Caco-2 (cell line): Measurements from ENCODE around the gene NLRP11. TPM values are rescaled to one million over a fixed set of nuclear protein-coding genes. Genes with fewer than 3 reads are reported as not detected.

Source experiments
- BruUV-seq: library from RNA; stranded (reverse); fragments of 400-500 nt; replicated peaks from 2 replicates; lab custom pipeline; 2021; lab: Mats Ljungman, UMichigan
- CTCF ChIA-PET: fragments of 300-600 bp; sonication (Branson Sonifier 250); formaldehyde crosslinking; loops from one replicate; lab custom pipeline; 2022; ENCODE audit warnings: antibody characterized with exemption; lab: Charles Lee
- POLR2A ChIA-PET: fragments of 300-600 bp; sonication (Branson Sonifier 250); formaldehyde crosslinking; loops from one replicate; lab custom pipeline; 2022; ENCODE audit warnings: antibody characterized with exemption; lab: Charles Lee
- DNase-seq, 2 experiments: peaks; one replicate each; pipeline versions ENCODE4 v3.0.0 to v3.0.0-alpha.2; 2020 to 2022
- H3K27me3 ChIP-seq: replicated peaks from 2 replicates; pipeline ENCODE4 v1.6.0; 2011; ENCODE audit warnings: low read length; ENCODE audit not compliant: control insufficient read depth, insufficient read depth
- H3K36me3 ChIP-seq: 2 replicates; pipeline ENCODE4 v1.5.1; 2011; ENCODE audit warnings: low read length; ENCODE audit not compliant: control insufficient read depth, insufficient read depth
- H3K4me1 ChIP-seq: fragments of 250-450 bp; sonication (Bioruptor Pico); 2 replicates; pipeline ENCODE4 v1.5.1; 2020; ENCODE audit warnings: mild to moderate bottlenecking
- H3K4me3 ChIP-seq: 2 replicates; pipeline ENCODE4 v1.5.1; 2011; ENCODE audit warnings: low read depth, mild to moderate bottlenecking, control low read depth, low read length
- H3K9me3 ChIP-seq: fragments of 250-450 bp; sonication (Bioruptor Pico); 2 replicates; pipeline ENCODE4 v1.5.1; 2020; ENCODE audit warnings: mild to moderate bottlenecking, moderate library complexity
- H3K27ac Mint-ChIP-seq: one replicate; pipeline ENCODE4 v1.8.0; 2022; ENCODE audit warnings: mixed read lengths; ENCODE audit not compliant: unreplicated experiment
- H3K27me3 Mint-ChIP-seq: one replicate; pipeline ENCODE4 v1.8.0; 2022; ENCODE audit warnings: mixed read lengths; ENCODE audit not compliant: insufficient read depth, unreplicated experiment
- H3K36me3 Mint-ChIP-seq: one replicate; pipeline ENCODE4 v1.8.0; 2022; ENCODE audit warnings: mild to moderate bottlenecking, mixed read lengths; ENCODE audit not compliant: insufficient read depth, unreplicated experiment
- H3K4me1 Mint-ChIP-seq: one replicate; pipeline ENCODE4 v1.8.0; 2022; ENCODE audit warnings: low read depth, mixed read lengths; ENCODE audit not compliant: unreplicated experiment
- H3K4me3 Mint-ChIP-seq: one replicate; pipeline ENCODE4 v1.8.0; 2022; ENCODE audit warnings: mild to moderate bottlenecking, moderate library complexity, mixed read lengths; ENCODE audit not compliant: unreplicated experiment
- H3K9me3 Mint-ChIP-seq: one replicate; pipeline ENCODE4 v1.8.0; 2022; ENCODE audit warnings: mixed read lengths; ENCODE audit not compliant: unreplicated experiment
- intact Hi-C: fragments of 100-400 bp; cut with micrococcal nuclease; formaldehyde crosslinking; loops from one replicate; pipeline ENCODE4 v1.10.0; 2022; ENCODE audit not compliant: unreplicated experiment
- total RNA-seq: library from RNA; stranded (reverse); gene quantifications from 2 replicates; pipeline ENCODE4 v1.2.3, GENCODE V29; 2022
- TF ChIP-seq, protein P1 (sequence below), 2 experiments: fragments of 200-600 bp in 1 of 2; IDR thresholded peaks; 1 replicate in 1 of 2; 2 replicates in 1 of 2; pipeline versions ENCODE4 v1.5.1 to v1.8.0; 2011 to 2022; ENCODE audit warnings: antibody characterized with exemption in 1 of 2, control low read depth in 1 of 2, inconsistent platforms in 1 of 2, low read depth in 1 of 2, low read length in 1 of 2, mild to moderate bottlenecking in 1 of 2, moderate library complexity in 1 of 2; ENCODE audit not compliant: insufficient read depth in 1 of 2, severe bottlenecking in 1 of 2, unreplicated experiment in 1 of 2

The NLRP11 gene
- total RNA-seq, 1 experiment from 2014 or later, result 0.43 TPM

DNA sequence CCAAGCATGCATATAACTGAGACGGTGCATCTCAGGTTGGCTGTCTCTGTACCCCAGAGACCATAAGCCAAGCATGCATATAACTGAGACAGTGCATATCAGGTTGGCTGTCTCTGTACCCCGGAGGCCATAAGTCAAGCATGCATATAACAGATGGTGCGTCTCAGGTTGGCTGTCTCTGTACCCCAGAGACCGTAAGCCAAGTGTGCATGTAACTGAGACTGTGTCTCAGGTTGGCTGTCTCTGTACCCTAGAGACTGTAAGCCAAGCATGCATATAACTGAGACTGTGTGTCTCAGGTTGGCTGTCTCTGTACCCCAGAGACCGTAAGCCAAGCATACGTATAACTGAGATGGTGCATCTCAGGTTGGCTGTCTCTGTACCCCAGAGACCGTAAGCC, 35.3 kb upstream of the NLRP11 start:
- Histone ChIP-seq H3K4me1 (no peaks in the 10 kb centered on the region), H3K36me3 (no peaks in the 10 kb centered on the region), H3K27me3 (no peaks in the 10 kb centered on the region), H3K4me3 (no peak overlapping the region), H3K9me3 (no peaks in the 10 kb centered on the region)
- Mint-ChIP-seq H3K27ac (no peak overlapping the region), H3K4me3 (no peak overlapping the region), H3K9me3 (no peaks in the 10 kb centered on the region), H3K36me3 (no peaks in the 10 kb centered on the region), H3K27me3 (peaks cover 15% of the 10 kb centered on the region), H3K4me1 (no peaks in the 10 kb centered on the region)
- no peak for DNase-seq
- no TSS peak for BruUV-seq
- intact Hi-C loops, result no loop called here
- TF ChIP-seq, protein P1, sequence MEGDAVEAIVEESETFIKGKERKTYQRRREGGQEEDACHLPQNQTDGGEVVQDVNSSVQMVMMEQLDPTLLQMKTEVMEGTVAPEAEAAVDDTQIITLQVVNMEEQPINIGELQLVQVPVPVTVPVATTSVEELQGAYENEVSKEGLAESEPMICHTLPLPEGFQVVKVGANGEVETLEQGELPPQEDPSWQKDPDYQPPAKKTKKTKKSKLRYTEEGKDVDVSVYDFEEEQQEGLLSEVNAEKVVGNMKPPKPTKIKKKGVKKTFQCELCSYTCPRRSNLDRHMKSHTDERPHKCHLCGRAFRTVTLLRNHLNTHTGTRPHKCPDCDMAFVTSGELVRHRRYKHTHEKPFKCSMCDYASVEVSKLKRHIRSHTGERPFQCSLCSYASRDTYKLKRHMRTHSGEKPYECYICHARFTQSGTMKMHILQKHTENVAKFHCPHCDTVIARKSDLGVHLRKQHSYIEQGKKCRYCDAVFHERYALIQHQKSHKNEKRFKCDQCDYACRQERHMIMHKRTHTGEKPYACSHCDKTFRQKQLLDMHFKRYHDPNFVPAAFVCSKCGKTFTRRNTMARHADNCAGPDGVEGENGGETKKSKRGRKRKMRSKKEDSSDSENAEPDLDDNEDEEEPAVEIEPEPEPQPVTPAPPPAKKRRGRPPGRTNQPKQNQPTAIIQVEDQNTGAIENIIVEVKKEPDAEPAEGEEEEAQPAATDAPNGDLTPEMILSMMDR (IDR thresholded peaks at IDR 0.05; ENCODE audit: insufficient read depth in 1 of 2, low read depth in 1 of 2, low read length in 1 of 2, severe bottlenecking in 1 of 2, unreplicated experiment in 1 of 2), result no peak
- ChIA-PET POLR2A (no interaction called here), CTCF (no interaction called here)

DNA sequence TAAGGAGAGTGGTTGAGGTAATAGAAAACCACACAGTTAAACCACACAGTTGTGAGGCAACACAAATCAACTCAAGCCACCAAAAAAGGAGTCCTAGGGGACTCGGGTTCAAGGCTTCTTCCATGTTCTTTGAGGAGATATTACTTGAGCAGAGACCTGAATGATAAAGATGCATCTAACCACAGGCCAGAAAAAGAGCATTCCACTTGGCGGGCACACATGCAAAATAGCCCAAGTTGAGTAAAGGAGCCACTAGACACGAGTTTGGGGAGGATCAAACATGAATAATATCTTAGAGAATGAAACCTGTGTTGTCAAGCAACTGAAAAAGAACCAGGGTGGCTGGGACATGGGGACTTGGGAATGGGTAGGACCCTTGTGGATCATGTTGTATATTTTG, 34.7 kb upstream of the NLRP11 start:
- Histone ChIP-seq H3K4me3 (no peak overlapping the region), H3K9me3 (no peaks in the 10 kb centered on the region), H3K36me3 (no peaks in the 10 kb centered on the region), H3K4me1 (no peaks in the 10 kb centered on the region), H3K27me3 (no peaks in the 10 kb centered on the region)
- no peak overlapping the region for H3K27ac Mint-ChIP-seq
- TF ChIP-seq, protein P1 (IDR thresholded peaks at IDR 0.05; ENCODE audit: insufficient read depth in 1 of 2, low read depth in 1 of 2, low read length in 1 of 2, severe bottlenecking in 1 of 2, unreplicated experiment in 1 of 2), result no peak
- H3K36me3 Mint-ChIP-seq, result no peaks in the 10 kb centered on the region
- no peak overlapping the region for H3K4me3 Mint-ChIP-seq
- no peaks in the 10 kb centered on the region for H3K9me3 Mint-ChIP-seq
- no peaks in the 10 kb centered on the region for H3K4me1 Mint-ChIP-seq
- intact Hi-C loops, result no loop called here
- peaks cover 15% of the 10 kb centered on the region for H3K27me3 Mint-ChIP-seq
- BruUV-seq, result no TSS peak
- CTCF ChIA-PET, result no interaction called here
- no peak for DNase-seq
- POLR2A ChIA-PET, result no interaction called here

DNA sequence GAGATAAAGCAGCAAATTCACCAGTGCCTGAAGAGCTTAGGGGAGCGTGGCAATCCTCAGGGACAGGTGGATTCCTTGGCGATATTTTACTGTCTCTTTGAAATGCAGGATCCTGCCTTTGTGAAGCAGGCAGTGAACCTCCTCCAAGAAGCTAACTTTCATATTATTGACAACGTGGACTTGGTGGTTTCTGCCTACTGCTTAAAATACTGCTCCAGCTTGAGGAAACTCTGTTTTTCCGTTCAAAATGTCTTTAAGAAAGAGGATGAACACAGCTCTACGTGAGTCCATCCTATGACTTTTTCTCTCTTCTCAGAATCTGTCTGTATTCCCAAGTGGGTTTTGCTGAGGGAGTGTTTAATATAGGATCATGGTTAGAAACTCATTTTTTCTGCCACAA, 27.2 kb upstream of the NLRP11 start:
- H3K36me3 ChIP-seq, result no peaks in the 10 kb centered on the region
- Mint-ChIP-seq H3K27me3 (peaks cover 5% of the 10 kb centered on the region), H3K4me3 (no peak overlapping the region), H3K36me3 (no peaks in the 10 kb centered on the region), H3K9me3 (peaks cover 2% of the 10 kb centered on the region), H3K4me1 (no peaks in the 10 kb centered on the region), H3K27ac (no peak overlapping the region)
- CTCF ChIA-PET, result no interaction called here
- H3K4me3 ChIP-seq, result no peak overlapping the region
- intact Hi-C loops, result no loop called here
- TF ChIP-seq, protein P1 (IDR thresholded peaks at IDR 0.05; ENCODE audit: insufficient read depth in 1 of 2, low read depth in 1 of 2, low read length in 1 of 2, severe bottlenecking in 1 of 2, unreplicated experiment in 1 of 2), result no peak
- POLR2A ChIA-PET, result no interaction called here
- no peaks in the 10 kb centered on the region for H3K4me1 ChIP-seq
- no TSS peak for BruUV-seq
- H3K9me3 ChIP-seq, result no peaks in the 10 kb centered on the region
- no peak for DNase-seq
- H3K27me3 ChIP-seq, result no peaks in the 10 kb centered on the region; the same call in 1 of the 2 replicates
